Measurements from ENCODE around the gene ABHD16B. TPM values are rescaled to one million over a fixed set of nuclear protein-coding genes. Genes with fewer than 3 reads are reported as not detected.

ABHD16B gene
- total and polyA plus RNA-seq, 2 donors (not counting 3 experiments of a cell fraction or from before 2014, with no cell fraction given) = not detected

DNA sequence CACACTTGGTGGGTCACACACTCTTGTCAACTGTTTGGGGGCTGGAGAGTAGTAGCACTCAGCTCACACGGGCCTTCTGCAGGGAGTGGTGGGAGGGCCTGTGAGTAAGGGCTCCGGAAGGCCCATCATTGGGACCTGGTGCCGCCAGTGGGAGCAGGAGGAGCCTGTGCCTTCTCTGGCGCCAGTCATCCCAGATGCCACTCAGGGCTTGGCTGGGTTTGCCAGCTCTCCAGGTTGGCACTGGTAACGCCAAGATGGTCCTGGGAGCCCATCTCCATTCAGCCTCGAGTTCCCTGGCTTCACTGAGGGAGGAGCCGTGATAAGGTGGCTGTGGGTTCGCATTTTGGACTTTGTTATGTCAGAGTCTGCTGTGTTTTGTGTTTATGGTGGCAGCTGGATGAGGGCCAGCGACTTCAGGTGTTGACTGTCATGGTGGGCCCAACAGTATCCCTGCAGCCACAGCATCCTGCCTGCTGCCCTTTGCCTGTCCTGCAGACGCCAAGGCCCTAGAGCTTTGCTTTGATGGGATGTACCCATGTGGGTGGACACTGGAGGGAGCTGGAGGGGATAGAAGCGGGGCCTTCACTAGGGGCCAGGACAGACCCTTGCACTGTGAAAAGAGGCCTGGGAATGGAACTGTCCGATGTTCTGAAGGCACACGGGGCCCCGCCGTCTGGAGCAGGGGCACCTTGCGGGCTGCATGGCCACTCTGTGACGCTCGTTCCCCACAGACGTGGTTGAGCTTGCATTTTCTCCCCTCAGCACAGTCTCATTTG, 20.3 kb downstream of the ABHD16B start:
- dilution Hi-C loops (cut with MboI; ENCODE audit: extremely low pct_ligation_motif_present, low sequenced_read_pairs) = no loop called here
- intact Hi-C loops (cut with micrococcal nuclease) = no loop called here
- POLR2A ChIA-PET = interaction anchor here (1.4 kb wide), 1 partner anchor 16 kb away, joined by 3 read pairs; the partner anchor contains the start of gene TPD52L2
- CTCF ChIA-PET = interaction anchor here (1.0 to 2.0 kb wide), 2 partner anchors 92 to 300 kb away, joined by 6 read pairs; no protein-coding TSS in a partner anchor
- Histone ChIP-seq H3K9ac (replicated peaks; ENCODE audit: extremely low read depth, insufficient read depth, low read length) (no peak overlapping the region), H3K9me1 (replicated peaks; ENCODE audit: control insufficient read depth, extremely low read depth, insufficient read depth, low read length) (no peaks in the 10 kb centered on the region), H3K36me3 (ENCODE audit: control insufficient read depth in 2 of 2, extremely low read depth in 1 of 2, insufficient read depth in 2 of 2, low read length in 2 of 2) (peaks cover 6 to 57% of the 10 kb centered on the region in 2 experiments), H2AFZ (ENCODE audit: low read depth, low read length) (no peak overlapping the region), H3K4me2 (ENCODE audit: insufficient read depth, low read length) (no peak overlapping the region), H3K27ac (ENCODE audit: insufficient read depth, low read depth, low read length) (no peak overlapping the region), H3K79me2 (ENCODE audit: control insufficient read depth, insufficient read depth, low read length) (peaks cover 28% of the 10 kb centered on the region), H3K27me3 (ENCODE audit: control insufficient read depth in 2 of 2, insufficient read depth in 2 of 2, low read length in 2 of 2) (no peaks in the 10 kb centered on the region), H4K20me1 (replicated peaks; ENCODE audit: control insufficient read depth, extremely low read depth, insufficient read depth, low read length) (no peaks in the 10 kb centered on the region), H3K9me3 (replicated peaks; ENCODE audit: control insufficient read depth, insufficient read depth, low read length) (no peaks in the 10 kb centered on the region), H3K4me1 (ENCODE audit: control insufficient read depth, extremely low read depth, insufficient read depth, low read length) (no peaks in the 10 kb centered on the region), H3K4me3 (replicated peaks in 1 of 3; ENCODE audit: insufficient read depth in 1 of 3, low read depth in 1 of 3, low read length in 3 of 3) (no peak overlapping the region)
- no peak for DNase-seq (ENCODE audit: low read depth, low spot score)
- no TSS peak for BruUV-seq (replicated peaks)
- FAIRE-seq = no peak
- TF ChIP-seq POLR2AphosphoS5 (IDR thresholded peaks at IDR 0.05; ENCODE audit: insufficient read depth, low read depth, low read length) = no peak
- no peak for TF ChIP-seq JUN (IDR thresholded peaks at IDR 0.05; ENCODE audit: borderline replicate concordance, insufficient read depth, insufficient read length, low read depth)
- no peak for TF ChIP-seq FOS (IDR thresholded peaks at IDR 0.05; ENCODE audit: borderline replicate concordance, insufficient read depth, low read length)
- TF ChIP-seq, protein P1, sequence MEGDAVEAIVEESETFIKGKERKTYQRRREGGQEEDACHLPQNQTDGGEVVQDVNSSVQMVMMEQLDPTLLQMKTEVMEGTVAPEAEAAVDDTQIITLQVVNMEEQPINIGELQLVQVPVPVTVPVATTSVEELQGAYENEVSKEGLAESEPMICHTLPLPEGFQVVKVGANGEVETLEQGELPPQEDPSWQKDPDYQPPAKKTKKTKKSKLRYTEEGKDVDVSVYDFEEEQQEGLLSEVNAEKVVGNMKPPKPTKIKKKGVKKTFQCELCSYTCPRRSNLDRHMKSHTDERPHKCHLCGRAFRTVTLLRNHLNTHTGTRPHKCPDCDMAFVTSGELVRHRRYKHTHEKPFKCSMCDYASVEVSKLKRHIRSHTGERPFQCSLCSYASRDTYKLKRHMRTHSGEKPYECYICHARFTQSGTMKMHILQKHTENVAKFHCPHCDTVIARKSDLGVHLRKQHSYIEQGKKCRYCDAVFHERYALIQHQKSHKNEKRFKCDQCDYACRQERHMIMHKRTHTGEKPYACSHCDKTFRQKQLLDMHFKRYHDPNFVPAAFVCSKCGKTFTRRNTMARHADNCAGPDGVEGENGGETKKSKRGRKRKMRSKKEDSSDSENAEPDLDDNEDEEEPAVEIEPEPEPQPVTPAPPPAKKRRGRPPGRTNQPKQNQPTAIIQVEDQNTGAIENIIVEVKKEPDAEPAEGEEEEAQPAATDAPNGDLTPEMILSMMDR (IDR thresholded peaks at IDR 0.05; ENCODE audit: extremely low read depth in 1 of 2, insufficient read depth in 1 of 2, low read depth in 1 of 2, low read length in 2 of 2) = no peak
- TF ChIP-seq, protein P2, sequence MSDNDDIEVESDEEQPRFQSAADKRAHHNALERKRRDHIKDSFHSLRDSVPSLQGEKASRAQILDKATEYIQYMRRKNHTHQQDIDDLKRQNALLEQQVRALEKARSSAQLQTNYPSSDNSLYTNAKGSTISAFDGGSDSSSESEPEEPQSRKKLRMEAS (IDR thresholded peaks at IDR 0.05; ENCODE audit: insufficient read depth, insufficient read length) = no peak
- no peak for TF ChIP-seq EZH2 (IDR thresholded peaks at IDR 0.05; ENCODE audit: borderline replicate concordance, low read depth, low read length, severe bottlenecking)
- TF ChIP-seq GATA2 (IDR thresholded peaks at IDR 0.05; ENCODE audit: insufficient read depth, insufficient read length, low read depth, low read length) = no peak
- TF ChIP-seq MYC (IDR thresholded peaks at IDR 0.05; ENCODE audit: low read depth, low read length) = no peak
- no peak for TF ChIP-seq POLR2A (IDR thresholded peaks at IDR 0.05; ENCODE audit: low read depth, low read length)

Data from endothelial cell of umbilical vein (primary cell).